Stimulated activated CD4-positive, alpha-beta T cell treated with anti-CD3 and anti-CD28 coated beads, TNF-alpha, amount 100 ng/mL, for 1 hour (primary cell): Measurements from ENCODE around the gene GPC6.

ENCODE experiments used
- DNase-seq, 3 donors: peaks; one replicate each; pipeline ENCODE4 v3.0.0-alpha.2; 2020; ENCODE audit warnings: low read depth in 3 of 3, low spot score in 1 of 3

GPC6 gene

GRCh38 chr13:93268327-93269028, 41.9 kb downstream of the GPC6 start:
- DNase-seq = no peak

GRCh38 chr13:93270769-93271742, 44.4 kb downstream of the GPC6 start:
- no peak for DNase-seq

- no peak for DNase-seq
These were observed 53.4 kb downstream of the GPC6 start for GRCh38 chr13:93279982-93280381.

- no peak for DNase-seq
These were observed 54.1 kb downstream of the GPC6 start for GRCh38 chr13:93280688-93281087.

- no peak for DNase-seq
These were observed 56.6 kb downstream of the GPC6 start for GRCh38 chr13:93283255-93283654.

GRCh38 chr13:93284064-93284463, 57.5 kb downstream of the GPC6 start:
- DNase-seq = no peak

GRCh38 chr13:93286047-93286446, 59.4 kb downstream of the GPC6 start:
- DNase-seq = no peak

GRCh38 chr13:93289053-93289452, 62.4 kb downstream of the GPC6 start:
- no peak for DNase-seq

- no peak for DNase-seq
These were observed 63.2 kb downstream of the GPC6 start for GRCh38 chr13:93289842-93290241.

GRCh38 chr13:93290503-93290902, 63.9 kb downstream of the GPC6 start:
- no peak for DNase-seq

GRCh38 chr13:93292366-93292765, 65.8 kb downstream of the GPC6 start:
- DNase-seq = no peak

GRCh38 chr13:93293710-93294109, 67.1 kb downstream of the GPC6 start:
- DNase-seq = no peak

GRCh38 chr13:93296584-93296983, 70.0 kb downstream of the GPC6 start:
- no peak for DNase-seq

- no peak for DNase-seq
These were observed 72.1 kb downstream of the GPC6 start for GRCh38 chr13:93298713-93299112.

GRCh38 chr13:93304134-93304533, 77.5 kb downstream of the GPC6 start:
- DNase-seq = no peak

- no peak for DNase-seq
These were observed 78.4 kb downstream of the GPC6 start for GRCh38 chr13:93304868-93305613.

GRCh38 chr13:93305886-93306285, 79.3 kb downstream of the GPC6 start:
- no peak for DNase-seq

- no peak for DNase-seq
These were observed 80.5 kb downstream of the GPC6 start for GRCh38 chr13:93307136-93307535.

GRCh38 chr13:93307651-93308050, 81.0 kb downstream of the GPC6 start:
- no peak for DNase-seq

GRCh38 chr13:93309886-93310523, 83.4 kb downstream of the GPC6 start:
- no peak for DNase-seq

GRCh38 chr13:93316841-93317240, 90.2 kb downstream of the GPC6 start:
- no peak for DNase-seq
